ENCODE data around the gene SORBS1. TPM values are rescaled to one million over a fixed set of nuclear protein-coding genes. Genes with fewer than 3 reads are reported as not detected.

SORBS1 gene
- total RNA-seq, 1 experiment from 2014 or later = 0.56 TPM

DNA sequence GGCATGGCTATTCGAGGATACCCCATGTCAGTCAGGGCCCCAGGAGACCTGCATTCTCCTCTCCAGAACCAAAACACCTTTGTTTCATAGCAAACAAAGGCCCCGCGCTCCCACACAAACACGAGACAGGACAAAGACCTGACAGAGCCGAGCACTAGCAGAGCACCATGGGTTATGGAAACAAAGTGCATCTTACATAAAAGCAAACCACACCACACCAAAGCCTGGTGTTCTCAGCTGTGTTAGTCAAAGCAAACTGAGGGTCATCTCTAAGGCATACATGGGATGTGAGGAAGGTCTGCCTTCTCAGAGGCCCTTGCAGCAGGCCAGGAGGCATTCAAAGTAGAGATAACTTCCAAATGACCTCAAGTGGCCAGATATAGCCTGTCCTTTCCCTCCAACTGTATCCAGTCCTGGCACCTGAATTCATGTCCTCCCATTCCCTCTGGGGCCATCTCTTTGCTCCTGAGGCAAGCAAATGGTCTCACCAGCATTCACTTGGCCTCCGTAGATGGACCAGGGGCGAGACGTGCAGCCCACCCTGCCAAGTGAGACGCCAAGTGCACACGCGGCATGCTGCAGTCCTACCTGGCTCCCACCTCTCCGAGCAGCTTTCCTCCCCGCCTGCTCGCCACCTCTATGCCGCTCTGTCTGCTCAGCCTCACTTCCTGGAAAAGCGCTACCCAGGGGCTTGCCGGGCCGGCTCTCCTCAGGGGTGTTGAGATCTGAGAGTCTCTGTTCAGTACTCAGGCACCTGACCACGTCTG, 225.1 kb downstream of the SORBS1 start:
- intact Hi-C loops (cut with micrococcal nuclease; ENCODE audit: unreplicated experiment) = no loop called here
- Histone ChIP-seq H3K27ac (ENCODE audit: low read depth, low read length, poor library complexity, severe bottlenecking) (no peak overlapping the region), H3K9me3 (ENCODE audit: low read depth, low read length, poor library complexity, severe bottlenecking) (no peaks in the 10 kb centered on the region), H3K36me3 (ENCODE audit: insufficient read depth, low read length, poor library complexity, severe bottlenecking) (no peaks in the 10 kb centered on the region), H3K27me3 (replicated peaks; ENCODE audit: insufficient read depth, low read depth, low read length, poor library complexity) (no peaks in the 10 kb centered on the region), H3K4me3 (ENCODE audit: low read depth, low read length, poor library complexity, severe bottlenecking) (no peak overlapping the region), H3K4me1 (ENCODE audit: insufficient read depth, low read length, poor library complexity, severe bottlenecking) (peaks cover under 1% of the 10 kb centered on the region)
- no peak for DNase-seq (ENCODE audit: low spot score)
- ChIA-PET POLR2A (ENCODE audit: low non-redundant PET) (no interaction called here), CTCF (no interaction called here)
- BruUV-seq (replicated peaks) = no TSS peak
- TF ChIP-seq, protein P1, sequence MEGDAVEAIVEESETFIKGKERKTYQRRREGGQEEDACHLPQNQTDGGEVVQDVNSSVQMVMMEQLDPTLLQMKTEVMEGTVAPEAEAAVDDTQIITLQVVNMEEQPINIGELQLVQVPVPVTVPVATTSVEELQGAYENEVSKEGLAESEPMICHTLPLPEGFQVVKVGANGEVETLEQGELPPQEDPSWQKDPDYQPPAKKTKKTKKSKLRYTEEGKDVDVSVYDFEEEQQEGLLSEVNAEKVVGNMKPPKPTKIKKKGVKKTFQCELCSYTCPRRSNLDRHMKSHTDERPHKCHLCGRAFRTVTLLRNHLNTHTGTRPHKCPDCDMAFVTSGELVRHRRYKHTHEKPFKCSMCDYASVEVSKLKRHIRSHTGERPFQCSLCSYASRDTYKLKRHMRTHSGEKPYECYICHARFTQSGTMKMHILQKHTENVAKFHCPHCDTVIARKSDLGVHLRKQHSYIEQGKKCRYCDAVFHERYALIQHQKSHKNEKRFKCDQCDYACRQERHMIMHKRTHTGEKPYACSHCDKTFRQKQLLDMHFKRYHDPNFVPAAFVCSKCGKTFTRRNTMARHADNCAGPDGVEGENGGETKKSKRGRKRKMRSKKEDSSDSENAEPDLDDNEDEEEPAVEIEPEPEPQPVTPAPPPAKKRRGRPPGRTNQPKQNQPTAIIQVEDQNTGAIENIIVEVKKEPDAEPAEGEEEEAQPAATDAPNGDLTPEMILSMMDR (conservative IDR thresholded peaks at IDR 0.05; ENCODE audit: low read depth, low read length) = no peak
- TF ChIP-seq EZH2 (IDR thresholded peaks at IDR 0.05; ENCODE audit: borderline replicate concordance, low read depth, low read length, poor library complexity, severe bottlenecking) = no peak

DNA sequence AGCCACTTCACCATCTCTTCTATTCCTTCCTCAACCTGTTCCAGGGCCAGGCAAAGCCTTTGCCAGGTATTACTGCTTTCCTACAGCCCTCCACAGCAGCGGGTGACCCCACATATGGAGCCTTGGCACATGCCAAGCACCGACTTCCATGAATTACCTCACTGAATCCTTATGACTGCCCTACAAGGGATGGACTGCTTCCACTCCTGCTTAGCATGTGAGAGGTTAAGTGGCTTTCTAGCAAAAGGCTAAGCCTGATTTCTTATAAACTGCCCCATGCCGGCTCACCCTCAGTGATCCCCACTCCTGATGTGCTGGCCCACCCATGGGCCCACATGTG, 226.4 kb downstream of the SORBS1 start:
- Histone ChIP-seq H3K27ac (ENCODE audit: low read depth, low read length, poor library complexity, severe bottlenecking) (no peak overlapping the region), H3K27me3 (replicated peaks; ENCODE audit: insufficient read depth, low read depth, low read length, poor library complexity) (no peaks in the 10 kb centered on the region), H3K36me3 (ENCODE audit: insufficient read depth, low read length, poor library complexity, severe bottlenecking) (no peaks in the 10 kb centered on the region), H3K4me3 (ENCODE audit: low read depth, low read length, poor library complexity, severe bottlenecking) (no peak overlapping the region), H3K4me1 (ENCODE audit: insufficient read depth, low read length, poor library complexity, severe bottlenecking) (no peaks in the 10 kb centered on the region), H3K9me3 (ENCODE audit: low read depth, low read length, poor library complexity, severe bottlenecking) (no peaks in the 10 kb centered on the region)
- POLR2A ChIA-PET (ENCODE audit: low non-redundant PET) = no interaction called here
- TF ChIP-seq EZH2 (IDR thresholded peaks at IDR 0.05; ENCODE audit: borderline replicate concordance, low read depth, low read length, poor library complexity, severe bottlenecking) = no peak
- TF ChIP-seq, protein P1 (conservative IDR thresholded peaks at IDR 0.05; ENCODE audit: low read depth, low read length) = no peak
- BruUV-seq (replicated peaks) = no TSS peak
- intact Hi-C loops (cut with micrococcal nuclease; ENCODE audit: unreplicated experiment) = no loop called here
- no peak for DNase-seq (ENCODE audit: low spot score)
- CTCF ChIA-PET = no interaction called here

DNA sequence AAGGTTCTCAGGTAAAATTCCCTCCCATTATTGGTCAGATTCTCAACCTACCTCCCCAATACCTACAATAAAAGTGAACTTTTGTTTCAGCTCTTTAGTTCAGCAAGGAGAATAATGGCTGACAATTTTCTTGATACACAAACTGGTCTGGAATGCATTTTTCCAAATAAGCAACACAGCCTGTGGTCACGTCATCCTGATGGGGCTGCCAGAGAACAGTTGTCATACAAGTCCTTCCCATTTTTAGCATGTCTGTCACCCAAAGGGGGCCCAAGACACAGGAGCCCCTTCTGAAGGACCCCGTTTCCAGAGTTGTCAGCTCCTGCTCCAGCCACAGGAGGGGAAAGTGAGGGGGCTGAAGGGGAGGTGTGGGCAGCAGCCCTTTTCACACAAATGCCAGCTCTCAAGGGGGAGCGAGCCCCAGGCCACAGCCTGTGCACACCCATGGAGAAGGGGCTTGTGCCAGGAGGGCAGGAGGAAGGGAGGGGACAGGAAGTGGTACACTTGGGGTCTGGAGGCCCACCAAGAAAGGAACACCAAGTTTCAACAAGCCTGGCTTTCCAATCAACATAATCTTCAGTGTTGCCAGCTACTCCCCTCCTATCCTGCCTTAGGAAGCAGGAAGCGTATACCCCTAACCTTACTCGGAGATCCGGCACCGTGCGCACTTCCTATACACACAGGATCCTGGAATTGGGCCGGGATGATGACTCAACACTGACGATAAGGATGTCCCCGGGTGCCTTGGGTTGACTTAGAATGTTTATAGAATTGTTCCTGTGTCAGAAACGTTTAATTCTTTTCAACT, 227.0 kb downstream of the SORBS1 start:
- ChIA-PET POLR2A (ENCODE audit: low non-redundant PET) (interaction anchor here (0.5 to 0.6 kb wide), 2 partner anchors 76 to 423 kb away, joined by 3 to 4 read pairs; no protein-coding TSS in a partner anchor), CTCF (no interaction called here)
- Histone ChIP-seq H3K36me3 (ENCODE audit: insufficient read depth, low read length, poor library complexity, severe bottlenecking) (no peaks in the 10 kb centered on the region), H3K4me3 (ENCODE audit: low read depth, low read length, poor library complexity, severe bottlenecking) (no peak overlapping the region), H3K27ac (ENCODE audit: low read depth, low read length, poor library complexity, severe bottlenecking) (no peak overlapping the region), H3K27me3 (replicated peaks; ENCODE audit: insufficient read depth, low read depth, low read length, poor library complexity) (no peaks in the 10 kb centered on the region), H3K9me3 (ENCODE audit: low read depth, low read length, poor library complexity, severe bottlenecking) (no peaks in the 10 kb centered on the region), H3K4me1 (ENCODE audit: insufficient read depth, low read length, poor library complexity, severe bottlenecking) (no peaks in the 10 kb centered on the region)
- no peak for DNase-seq (ENCODE audit: low spot score)
- intact Hi-C loops (cut with micrococcal nuclease; ENCODE audit: unreplicated experiment) = no loop called here
- no TSS peak for BruUV-seq (replicated peaks)
- TF ChIP-seq, protein P1 (conservative IDR thresholded peaks at IDR 0.05; ENCODE audit: low read depth, low read length) = no peak
- no peak for TF ChIP-seq EZH2 (IDR thresholded peaks at IDR 0.05; ENCODE audit: borderline replicate concordance, low read depth, low read length, poor library complexity, severe bottlenecking)

All from A673 (cell line).